Activated T-cell treated with anti-CD3 and anti-CD28 coated beads, Interleukin-2, amount 50 U/mL, for 24 hours (primary cell): ENCODE results near the gene SSU72.

Source experiments
- DNase-seq: peaks from one replicate; pipeline ENCODE4 v3.0.0-alpha.2; 2020
- H3K27ac Mint-ChIP-seq: 2 replicates; pipeline ENCODE4 v1.8.0; 2020; ENCODE audit warnings: mild to moderate bottlenecking, mixed read lengths
- H3K27me3 Mint-ChIP-seq: 2 replicates; pipeline ENCODE4 v1.8.0; 2020; ENCODE audit warnings: mixed read lengths
- H3K36me3 Mint-ChIP-seq: 2 replicates; pipeline ENCODE4 v1.8.0; 2020; ENCODE audit warnings: low read depth, mixed read lengths
- H3K4me1 Mint-ChIP-seq: 2 replicates; pipeline ENCODE4 v1.8.0; 2020; ENCODE audit warnings: low read depth, mixed read lengths
- H3K4me3 Mint-ChIP-seq: 2 replicates; pipeline ENCODE4 v1.8.0; 2020; ENCODE audit warnings: mild to moderate bottlenecking, moderate library complexity, mixed read lengths
- H3K9me3 Mint-ChIP-seq: 2 replicates; pipeline ENCODE4 v1.8.0; 2020; ENCODE audit warnings: mixed read lengths

SSU72 gene

DNA sequence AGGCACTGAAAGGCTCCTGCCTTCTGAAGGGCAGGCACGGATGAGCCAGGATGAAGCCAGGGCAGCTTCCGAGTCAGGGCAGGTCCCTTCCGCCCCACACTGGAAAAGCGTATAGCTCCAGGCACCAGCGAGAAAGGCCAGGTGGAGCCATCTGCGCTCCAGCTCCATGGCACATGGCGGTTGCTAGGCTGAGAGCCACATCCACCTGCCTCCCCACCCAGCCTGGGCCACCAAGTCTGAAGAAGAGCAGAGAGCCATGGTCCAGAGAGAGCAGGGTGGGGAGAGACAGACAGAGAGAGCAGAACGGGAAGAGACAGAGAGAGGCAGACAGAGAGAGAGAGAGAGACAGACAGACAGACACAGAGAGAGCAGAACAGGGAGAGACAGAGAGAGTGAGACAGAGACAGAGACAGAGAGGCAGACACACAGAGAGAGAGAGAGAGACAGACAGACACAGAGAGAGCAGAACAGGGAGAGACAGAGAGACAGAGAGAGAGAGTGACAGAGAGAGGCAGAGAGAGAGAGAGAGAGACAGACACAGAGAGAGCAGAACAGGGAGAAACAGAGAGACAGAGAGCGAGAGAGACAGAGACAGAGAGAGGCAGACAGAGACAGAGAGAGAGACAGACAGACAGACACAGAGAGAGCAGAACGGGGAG, 20.1 kb upstream of the SSU72 start:
- no peaks in the 10 kb centered on the region for H3K36me3 Mint-ChIP-seq
- H3K27me3 Mint-ChIP-seq = peaks cover 10% of the 10 kb centered on the region
- no peak overlapping the region for H3K27ac Mint-ChIP-seq
- no peak overlapping the region for H3K4me3 Mint-ChIP-seq
- H3K9me3 Mint-ChIP-seq = no peaks in the 10 kb centered on the region
- DNase-seq = no peak
- H3K4me1 Mint-ChIP-seq = peaks cover 12% of the 10 kb centered on the region

- Mint-ChIP-seq H3K27me3 (peaks cover 8% of the 10 kb centered on the region), H3K27ac (no peak overlapping the region), H3K9me3 (no peaks in the 10 kb centered on the region)
Observed at GRCh38 chr1:1593834-1594601, 19.4 kb upstream of the SSU72 start.

DNA sequence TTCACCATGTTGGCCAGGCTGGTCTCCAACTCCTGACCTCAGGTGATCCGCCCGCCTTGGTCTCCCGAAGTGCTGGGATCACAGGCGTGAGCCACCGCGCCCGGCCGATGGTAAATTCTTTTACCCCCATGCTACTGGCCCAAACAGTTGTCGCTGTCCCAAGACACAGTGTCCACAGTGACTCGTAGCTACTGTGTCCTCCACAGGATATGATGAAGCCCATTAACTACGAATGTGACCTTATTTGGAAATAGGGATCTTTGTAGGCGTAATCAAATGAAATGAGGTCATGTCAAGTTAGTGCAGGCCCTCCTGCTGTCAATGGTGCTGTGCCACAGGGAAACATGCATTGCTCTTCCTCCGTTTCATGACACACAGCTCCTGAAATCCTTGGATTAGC, 16.8 kb upstream of the SSU72 start:
- Mint-ChIP-seq H3K36me3 (no peaks in the 10 kb centered on the region), H3K4me1 (no peaks in the 10 kb centered on the region), H3K9me3 (no peaks in the 10 kb centered on the region), H3K27me3 (peaks cover 5% of the 10 kb centered on the region), H3K4me3 (no peak overlapping the region), H3K27ac (no peak overlapping the region)
- DNase-seq = no peak

More at GRCh38 chr1:1593834-1594601, 19.4 kb upstream of the SSU72 start:
- no peaks in the 10 kb centered on the region for H3K36me3 Mint-ChIP-seq
- DNase-seq = no peak
- no peak overlapping the region for H3K4me3 Mint-ChIP-seq
- peaks cover 9% of the 10 kb centered on the region for H3K4me1 Mint-ChIP-seq

DNA sequence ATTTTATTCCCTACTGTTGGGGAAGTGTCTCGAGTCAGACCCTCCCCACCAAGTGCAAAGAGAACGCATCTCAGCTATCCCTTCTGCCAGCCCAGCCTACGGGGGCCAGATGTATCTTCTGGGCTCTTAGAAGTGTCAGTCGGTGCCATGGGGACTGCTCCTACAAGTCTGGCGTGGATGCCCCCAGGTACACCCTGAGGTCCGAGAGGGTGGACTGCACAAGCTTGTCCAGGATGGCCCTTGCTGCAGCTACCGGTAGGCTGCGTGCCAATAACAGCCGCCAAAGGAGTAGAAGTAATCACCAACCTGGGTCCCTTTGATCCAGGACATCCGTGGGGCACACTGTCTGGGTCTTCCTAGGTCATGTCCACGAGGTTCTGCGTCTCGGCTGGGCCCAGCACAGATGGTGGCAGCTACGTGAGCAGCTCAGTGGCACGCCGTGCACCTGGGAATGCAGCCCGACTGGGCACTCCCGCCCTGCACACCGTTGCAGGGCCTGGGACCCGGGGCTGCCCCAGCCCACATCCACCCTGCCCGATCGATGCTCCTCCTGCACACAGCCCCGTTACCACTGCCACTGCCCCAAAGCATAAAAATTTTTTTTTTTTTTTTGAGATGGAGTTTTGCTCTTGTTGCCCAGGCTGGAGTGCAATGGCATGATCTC, 8.8 kb upstream of the SSU72 start:
- peaks cover 16% of the 10 kb centered on the region for H3K27me3 Mint-ChIP-seq
- H3K9me3 Mint-ChIP-seq = no peaks in the 10 kb centered on the region
- no peaks in the 10 kb centered on the region for H3K36me3 Mint-ChIP-seq
- H3K4me3 Mint-ChIP-seq = no peak overlapping the region
- no peak overlapping the region for H3K27ac Mint-ChIP-seq
- DNase-seq = no peak
- peaks cover 5% of the 10 kb centered on the region for H3K4me1 Mint-ChIP-seq

GRCh38 chr1:1582585-1583346, 8.1 kb upstream of the SSU72 start:
- no peak overlapping the region for H3K4me3 Mint-ChIP-seq
- no peaks in the 10 kb centered on the region for H3K9me3 Mint-ChIP-seq
- peaks cover 5% of the 10 kb centered on the region for H3K4me1 Mint-ChIP-seq
- no peaks in the 10 kb centered on the region for H3K36me3 Mint-ChIP-seq
- H3K27me3 Mint-ChIP-seq = peaks cover 15% of the 10 kb centered on the region
- DNase-seq = no peak
- no peak overlapping the region for H3K27ac Mint-ChIP-seq

DNA sequence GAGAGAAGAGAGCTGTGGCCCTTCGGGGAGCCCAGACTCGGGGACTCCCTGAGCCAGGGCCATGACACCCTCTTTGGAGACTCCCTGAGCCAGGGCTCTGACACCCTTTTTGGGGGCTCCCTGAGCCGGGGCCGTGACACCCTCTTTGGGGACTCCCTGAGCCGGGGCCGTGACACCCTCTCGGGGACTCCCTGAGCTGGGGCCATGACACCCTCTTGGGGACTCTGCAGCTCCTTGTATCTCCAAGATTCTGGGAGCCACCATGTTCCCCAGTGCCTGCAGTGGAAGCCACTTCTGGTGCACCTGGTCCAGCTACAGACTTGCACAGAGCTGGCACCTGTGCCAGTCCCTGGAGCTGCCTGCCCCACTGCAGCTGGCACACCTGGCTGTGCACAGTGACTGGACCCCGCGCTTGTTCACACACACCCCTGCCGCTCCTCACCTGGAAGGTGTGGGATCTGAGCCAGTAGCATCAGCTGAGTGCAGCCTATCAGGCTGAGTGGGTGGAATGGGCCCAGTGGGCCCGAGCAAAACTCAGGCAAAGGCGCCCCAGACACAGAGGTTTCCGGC, 3.8 kb upstream of the SSU72 start:
- no peaks in the 10 kb centered on the region for H3K9me3 Mint-ChIP-seq
- H3K4me1 Mint-ChIP-seq = peaks cover 14% of the 10 kb centered on the region
- DNase-seq = no peak
- peaks cover 10% of the 10 kb centered on the region for H3K27me3 Mint-ChIP-seq
- H3K36me3 Mint-ChIP-seq = peaks cover 12% of the 10 kb centered on the region
- H3K27ac Mint-ChIP-seq = no peak overlapping the region
- H3K4me3 Mint-ChIP-seq = no peak overlapping the region

DNA sequence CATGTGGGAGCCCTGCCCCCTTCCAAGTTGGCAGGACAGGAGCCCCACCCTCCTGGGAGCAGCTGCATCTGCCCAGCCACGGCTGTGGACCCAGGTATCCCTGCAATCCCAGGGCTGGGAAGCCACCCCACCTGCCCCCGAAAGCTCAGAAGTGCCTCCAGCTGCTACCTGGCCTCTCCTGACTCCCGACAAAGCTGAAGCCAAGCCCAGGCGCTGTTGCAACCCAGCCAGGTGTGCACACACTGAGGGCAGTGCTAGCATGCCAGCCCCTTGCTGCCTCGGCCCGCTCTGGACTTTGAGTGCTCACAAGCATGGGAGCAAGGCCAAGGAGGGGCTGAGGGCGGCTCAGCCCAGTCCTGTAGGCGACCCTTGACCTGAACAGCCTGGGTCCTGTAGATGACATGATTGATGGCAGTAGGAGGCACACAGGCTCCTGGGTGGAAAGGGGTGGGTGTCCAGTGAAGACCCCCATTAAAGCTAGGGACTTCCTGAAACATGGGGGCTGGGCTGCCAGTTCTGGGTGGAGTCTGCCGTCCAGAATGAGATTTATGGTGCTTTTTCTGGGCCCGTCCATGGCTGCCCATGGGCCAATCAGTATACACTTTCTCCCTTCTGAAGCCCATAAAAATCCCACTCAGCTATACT, 2.8 kb upstream of the SSU72 start:
- H3K27me3 Mint-ChIP-seq = peaks cover 9% of the 10 kb centered on the region
- DNase-seq = no peak
- H3K36me3 Mint-ChIP-seq = peaks cover 21% of the 10 kb centered on the region
- no peak overlapping the region for H3K4me3 Mint-ChIP-seq
- no peak overlapping the region for H3K27ac Mint-ChIP-seq
- H3K4me1 Mint-ChIP-seq = peaks cover 17% of the 10 kb centered on the region
- H3K9me3 Mint-ChIP-seq = no peaks in the 10 kb centered on the region

DNA sequence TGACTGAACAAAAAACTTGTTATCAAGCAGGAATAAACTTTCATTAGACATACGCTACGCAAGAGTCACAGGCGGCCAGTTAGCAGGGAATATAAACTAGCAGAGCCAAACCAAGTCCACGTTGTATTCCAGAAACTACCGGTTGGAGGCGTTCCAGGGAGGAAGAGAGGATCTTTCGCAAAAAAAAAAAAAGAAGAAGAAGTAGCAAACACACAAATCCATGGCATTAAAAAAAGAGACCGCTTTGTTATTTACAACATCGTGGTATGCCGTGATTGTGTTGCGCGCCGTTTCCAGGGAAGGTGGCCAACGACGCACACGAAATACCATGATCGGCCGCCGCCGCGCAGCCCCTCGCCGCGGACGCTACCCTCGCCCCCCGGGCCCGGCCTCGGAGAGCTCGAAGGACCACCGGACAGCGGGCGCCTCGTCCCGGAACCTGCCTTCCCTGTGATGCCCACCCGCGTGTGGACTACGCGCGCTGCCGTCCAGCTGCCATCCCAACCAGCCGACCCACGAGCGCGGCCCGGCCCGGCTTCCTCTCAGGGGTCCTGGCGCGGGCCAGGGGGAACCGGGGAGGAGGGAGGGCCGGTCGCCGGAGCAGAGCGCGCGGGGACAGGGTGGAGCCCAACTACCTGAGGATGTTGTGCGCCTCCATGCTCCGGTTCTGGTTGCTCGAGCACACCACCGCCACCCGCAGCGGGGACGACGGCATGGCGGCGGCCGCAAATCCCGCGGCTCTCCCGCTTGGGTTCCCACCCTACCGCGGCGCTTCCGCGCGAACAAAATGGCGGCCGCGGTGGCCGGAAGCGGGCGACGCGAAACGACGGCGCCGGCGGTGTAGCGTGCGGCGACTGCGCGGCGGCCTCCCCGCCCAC, 581 bp downstream of the SSU72 start:
- Mint-ChIP-seq H3K36me3 (peaks cover 48% of the 10 kb centered on the region), H3K27ac (peak overlapping the region; percentile 97), H3K9me3 (no peaks in the 10 kb centered on the region), H3K4me3 (peak overlapping the region; percentile 96), H3K27me3 (no peaks in the 10 kb centered on the region), H3K4me1 (peaks cover 43% of the 10 kb centered on the region)
- DNase-seq = no peak

GRCh38 chr1:1569341-1569740, 5.3 kb downstream of the SSU72 start:
- peaks cover 54% of the 10 kb centered on the region for H3K4me1 Mint-ChIP-seq

DNA sequence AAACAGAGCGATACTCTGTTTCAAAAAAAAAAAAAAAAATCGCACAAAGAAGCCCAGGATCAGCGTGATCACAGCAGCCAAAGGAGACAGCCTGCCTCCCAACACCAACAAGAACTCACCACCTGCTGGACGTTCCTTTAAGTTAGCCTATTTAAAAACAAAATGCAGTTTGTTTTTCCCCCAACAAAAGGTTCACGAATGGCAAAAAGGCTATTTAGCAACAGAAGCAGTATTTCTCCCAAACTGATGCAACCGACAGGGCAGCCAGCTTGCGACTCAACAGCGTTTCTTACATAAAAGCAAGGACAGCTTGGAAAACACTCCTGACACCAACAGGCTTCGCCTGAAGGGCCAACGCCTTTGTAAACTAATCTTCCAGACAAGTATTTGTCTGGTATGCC, 6.8 kb downstream of the SSU72 start:
- H3K4me3 Mint-ChIP-seq = no peak overlapping the region
- H3K27ac Mint-ChIP-seq = peak overlapping the region; percentile 80
- no peaks in the 10 kb centered on the region for H3K9me3 Mint-ChIP-seq
- H3K36me3 Mint-ChIP-seq = peaks cover 87% of the 10 kb centered on the region
- DNase-seq = no peak
- H3K4me1 Mint-ChIP-seq = peaks cover 51% of the 10 kb centered on the region
- H3K27me3 Mint-ChIP-seq = no peaks in the 10 kb centered on the region

More at GRCh38 chr1:1569341-1569740, 5.3 kb downstream of the SSU72 start:
- Mint-ChIP-seq H3K4me3 (no peak overlapping the region), H3K27ac (peak overlapping the region; percentile 84), H3K36me3 (peaks cover 84% of the 10 kb centered on the region), H3K9me3 (no peaks in the 10 kb centered on the region), H3K27me3 (no peaks in the 10 kb centered on the region)
- no peak for DNase-seq

GRCh38 chr1:1567152-1567875, 7.3 kb downstream of the SSU72 start:
- peaks cover 47% of the 10 kb centered on the region for H3K4me1 Mint-ChIP-seq
- peaks cover 88% of the 10 kb centered on the region for H3K36me3 Mint-ChIP-seq
- H3K4me3 Mint-ChIP-seq = no peak overlapping the region
- no peak for DNase-seq
- H3K9me3 Mint-ChIP-seq = no peaks in the 10 kb centered on the region
- peak overlapping the region; percentile 80 for H3K27ac Mint-ChIP-seq
- H3K27me3 Mint-ChIP-seq = no peaks in the 10 kb centered on the region

DNA sequence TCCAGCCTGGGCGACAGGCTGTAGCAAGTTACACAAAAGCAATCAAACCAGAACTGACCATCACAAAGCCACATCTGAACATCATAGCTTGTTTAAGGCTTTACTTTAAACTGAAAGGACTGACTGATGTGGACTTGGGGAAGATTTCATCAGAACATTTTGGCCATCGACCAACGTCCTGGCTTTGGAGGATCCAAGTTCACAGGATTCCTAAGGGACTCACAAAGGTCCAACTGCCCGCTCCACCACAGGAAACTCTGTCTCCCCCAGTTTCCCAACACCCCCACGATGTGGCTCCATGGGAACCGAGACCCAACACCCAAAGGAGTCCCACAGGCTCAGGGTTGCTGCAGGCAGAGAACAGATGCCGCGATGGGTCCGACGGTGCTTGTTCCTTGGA, 9.3 kb downstream of the SSU72 start:
- peaks cover 35% of the 10 kb centered on the region for H3K4me1 Mint-ChIP-seq
- no peaks in the 10 kb centered on the region for H3K9me3 Mint-ChIP-seq
- peak overlapping the region; percentile 77 for H3K27ac Mint-ChIP-seq
- no peaks in the 10 kb centered on the region for H3K27me3 Mint-ChIP-seq
- peaks cover 93% of the 10 kb centered on the region for H3K36me3 Mint-ChIP-seq
- no peak overlapping the region for H3K4me3 Mint-ChIP-seq
- DNase-seq = no peak
